Heart right ventricle (tissue), 16 donors: ENCODE data around the gene TMEM258. TPM values are rescaled to one million over a fixed set of nuclear protein-coding genes. Genes with fewer than 3 reads are reported as not detected.

Experiments used
- ATAC-seq, 8 donors: fragments of 200-7000 bp; cut with Tn5 transposase; one replicate each; pipeline ENCODE4 v1.9.1; 2020; ENCODE audit warnings: mild to moderate bottlenecking in 8 of 8, moderate library complexity in 8 of 8, moderate number of reproducible peaks in 1 of 8
- DNase-seq, 2 donors: peaks; one replicate each; pipeline ENCODE4 v3.0.0-alpha.2; 2020
- H3K27ac ChIP-seq, 10 donors: fragments of 200-600 bp; sonication (generic) in 2 of 10; one replicate each; pipeline versions ENCODE4 v1.5.0 to v1.8.0; 2020 to 2022; ENCODE audit warnings: mild to moderate bottlenecking in 3 of 10
- H3K27me3 ChIP-seq, 7 donors: fragments of 200-600 bp; one replicate each; pipeline ENCODE4 v1.8.0; 2021 to 2022; ENCODE audit warnings: mild to moderate bottlenecking in 2 of 7
- H3K36me3 ChIP-seq, 9 donors: fragments of 200-600 bp; sonication (generic) in 1 of 9; one replicate each; pipeline versions ENCODE4 v1.5.0 to v1.8.0; 2020 to 2022; ENCODE audit warnings: mild to moderate bottlenecking in 2 of 9
- H3K4me1 ChIP-seq, 9 donors: fragments of 200-600 bp; sonication (generic) in 1 of 9; one replicate each; pipeline versions ENCODE4 v1.5.0 to v1.8.0; 2020 to 2022; ENCODE audit warnings: mild to moderate bottlenecking in 4 of 9
- H3K4me3 ChIP-seq, 10 donors: fragments of 200-600 bp; sonication (generic) in 2 of 10; one replicate each; pipeline versions ENCODE4 v1.5.0 to v1.8.0; 2020 to 2022; ENCODE audit warnings: mild to moderate bottlenecking in 7 of 10, moderate library complexity in 2 of 10
- H3K9me3 ChIP-seq, 11 donors: fragments of 200-600 bp in 10 of 11; sonication (generic) in 2 of 11; one replicate each; pipeline versions ENCODE4 v1.5.0 to v1.8.0; 2013 to 2022; ENCODE audit warnings: mild to moderate bottlenecking in 2 of 11, control low read depth in 1 of 11, moderate library complexity in 1 of 11
- CTCF ChIP-seq, 9 donors: fragments of 200-600 bp; sonication (generic) in 2 of 9; IDR thresholded peaks; one replicate each; pipeline versions ENCODE4 v1.5.0 to v1.8.0; 2021 to 2022; ENCODE audit warnings: antibody characterized with exemption in 9 of 9, mild to moderate bottlenecking in 5 of 9, moderate library complexity in 1 of 9
- WGBS, 2 donors: extraction: QIAGEN DNeasy Blood & Tissue Kit; methylation state at CpG; one replicate each; pipeline ENCODE4 v1.1.7; 2013; ENCODE audit warnings: inconsistent platforms in 1 of 2; 5-methylcytosine and 5-hydroxymethylcytosine counted together
- intact Hi-C, 10 donors: fragments of 100-400 bp; cut with DNase I; formaldehyde crosslinking; loops; one replicate each; pipeline versions ENCODE4 v1.11.1 to v1.14.2; 2022
- polyA plus RNA-seq, 2 donors: library from polyadenylated mRNA; stranded (reverse); fragments of 200-250 nt; gene quantifications; one replicate each; pipeline ENCODE4 v1.2.3, GENCODE V29; 2013
- total RNA-seq, 10 donors: library from RNA; stranded (reverse); fragmentation: NEBNext Ultra II Directional in 3 of 10; extraction: Animal tissue kit (Norgen Biotek cat#: 25700) in 3 of 10; gene quantifications; one replicate each; pipeline versions ENCODE4 v1.2.1 to v1.2.4, GENCODE V29; 2021 to 2023
- donor health status: Arrhythmogenic right ventricular cardiomyopathy.
- donor health status: ischemic (EF 13 %, LVEDD 7.1; RV severe dilation, severe dysfunction).
- donor health status: healthy with polysubstance abuse.
- donor health status: DM: no; HTN: yes; CAD: no.
- donor health status: DM: no; HTN: no; CAD: no.
- donor health status: ischemic (EF 25% LVEDD 6.9; RV normal size, moderate dysfunction).
- donor health status: ischemic (EF 25% LVEDD 5.7; RV mildly dilated, moderate dysfunction).
- donor health status: healthy.
- donor health status: DM: yes; HTN: yes; CAD: no.
- donor health status: Ischemic cardiomyopathy.
- donor health status: ischemic (EF 35%, LVEDD 5.7; RV mildly dilated, moderate dysfunction).
- donor health status: nonischemic (EF 11% LVEDD 7.7; RV severe dilation, severe dysfunction).
- donor health status: DM: yes; HTN: yes; CAD: no.
- donor health status: PGD.
- donor health status: ischemic (EF 29% LVEDD 5.4; RV normal size, mild dysfunction).
- donor health status: nonischemic (EF 23%, LVEDD 6.1; RV moderate dilation, normal function).

TMEM258 gene
- total and polyA plus RNA-seq, 12 donors: 80.7 to 273 (median 109) TPM

GRCh38 chr11:61764606-61765260 lies 27.7 kb downstream of the TMEM258 start:
- no peak for DNase-seq
- Histone ChIP-seq H3K4me1 (no peaks in the 10 kb centered on the region), H3K9me3 (no peaks in the 10 kb centered on the region), H3K27me3 (peaks cover 0 to 21% (median 3%) of the 10 kb centered on the region in 7 donors), H3K4me3 (no peak overlapping the region), H3K27ac (no peak overlapping the region), H3K36me3 (no peaks in the 10 kb centered on the region)
- 41 to 45% methylated on average over 22 of the region's 22 CpGs for WGBS, 2 donors
- intact Hi-C loops: no loop called here
- TF ChIP-seq CTCF (IDR thresholded peaks at IDR 0.05): no peak
- peak in 7 of 8 donors; percentile 6 to 77 (median 41) for ATAC-seq

- Histone ChIP-seq H3K4me1 (no peaks in the 10 kb centered on the region), H3K9me3 (no peaks in the 10 kb centered on the region), H3K4me3 (no peak overlapping the region), H3K27me3 (peaks cover 0 to 21% (median 3%) of the 10 kb centered on the region in 7 donors), H3K36me3 (no peaks in the 10 kb centered on the region), H3K27ac (no peak overlapping the region)
- no peak for TF ChIP-seq CTCF (IDR thresholded peaks at IDR 0.05)
- intact Hi-C loops: no loop called here
- 67 to 68% methylated on average over 23 of the region's 23 CpGs for WGBS, 2 donors
- ATAC-seq (peak in 1 of 8 donors; percentile 3), DNase-seq (no peak)
Measured at GRCh38 chr11:61763930-61764605, 28.3 kb downstream of the TMEM258 start.

GRCh38 chr11:61762798-61763197 lies 29.6 kb downstream of the TMEM258 start:
- DNase-seq (no peak), ATAC-seq (no peak)
- intact Hi-C loops: no loop called here
- WGBS, 2 donors: 27 to 31% methylated on average over 15 of the region's 15 CpGs
- no peak for TF ChIP-seq CTCF (IDR thresholded peaks at IDR 0.05)
- Histone ChIP-seq H3K9me3 (no peaks in the 10 kb centered on the region), H3K36me3 (no peaks in the 10 kb centered on the region), H3K27ac (no peak overlapping the region), H3K27me3 (peaks cover 0 to 21% (median 3%) of the 10 kb centered on the region in 7 donors), H3K4me1 (no peaks in the 10 kb centered on the region), H3K4me3 (no peak overlapping the region)

- Histone ChIP-seq H3K4me3 (no peak overlapping the region), H3K4me1 (no peaks in the 10 kb centered on the region), H3K9me3 (no peaks in the 10 kb centered on the region), H3K27me3 (peaks cover 0 to 21% (median 3%) of the 10 kb centered on the region in 7 donors), H3K36me3 (no peaks in the 10 kb centered on the region), H3K27ac (no peak overlapping the region)
- WGBS, 2 donors: 67 to 68% methylated on average over 10 of the region's 10 CpGs
- no peak for DNase-seq
- no peak for TF ChIP-seq CTCF (IDR thresholded peaks at IDR 0.05)
- no peak for ATAC-seq
- intact Hi-C loops: no loop called here
Measured at GRCh38 chr11:61762223-61762615, 30.2 kb downstream of the TMEM258 start.
